ENCODE data around the gene PRRT1.

- TF ChIP-seq EZH2phosphoT487 (IDR thresholded peaks at IDR 0.05; ENCODE audit: insufficient read depth, low read depth) (no peak), EZH2 (IDR thresholded peaks at IDR 0.05; ENCODE audit: insufficient read depth, poor library complexity, severe bottlenecking) (no peak)
These were observed 24.2 kb upstream of the PRRT1 start, which contains the start of gene AGPAT1 for GRCh38 chr6:32175711-32176475.
